ENCODE results near the gene KCTD15.

Gene KCTD15

GRCh38 chr19:33862981-33863380 lies 66.3 kb downstream of the KCTD15 start:
- DNase-seq: no peak

- DNase-seq: no peak
Observed at GRCh38 chr19:33863436-33863835, 66.8 kb downstream of the KCTD15 start.

GRCh38 chr19:33864311-33864850 lies 67.7 kb downstream of the KCTD15 start:
- no peak for DNase-seq

- no peak for DNase-seq
Observed at GRCh38 chr19:33865306-33865705, 68.6 kb downstream of the KCTD15 start.

All from activated T-cell treated with anti-CD3 and anti-CD28 coated beads for 4 hours (primary cell).